Mesenchymal stem cell (in vitro differentiated cells and primary cell): Measurements from ENCODE around the gene ZNF10.

Experiments
- DNase-seq: peaks from one replicate; pipeline ENCODE4 v3.0.0-alpha.2; 2013
- H2AFZ ChIP-seq: one replicate; pipeline ENCODE4 v1.6.1; 2013; ENCODE audit warnings: low read depth, mild to moderate bottlenecking, control low read depth, inconsistent platforms, low read length, moderate library complexity
- H2AK5ac ChIP-seq: 2 replicates; pipeline ENCODE4 v1.6.1; 2013; ENCODE audit warnings: low read length, moderate library complexity, mild to moderate bottlenecking, inconsistent platforms; ENCODE audit not compliant: severe bottlenecking
- H2BK120ac ChIP-seq: one replicate; pipeline ENCODE4 v1.6.1; 2013; ENCODE audit warnings: low read depth, mild to moderate bottlenecking, inconsistent platforms, low read length, moderate library complexity
- H2BK12ac ChIP-seq, 2 experiments: one replicate each; pipeline ENCODE4 v1.6.1; 2013; ENCODE audit warnings: inconsistent platforms in 2 of 2, low read length in 2 of 2, mild to moderate bottlenecking in 2 of 2, moderate library complexity in 2 of 2, control low read depth in 1 of 2
- H2BK15ac ChIP-seq: one replicate; pipeline ENCODE4 v1.6.1; 2013; ENCODE audit warnings: mild to moderate bottlenecking, low read depth, inconsistent platforms; ENCODE audit not compliant: poor library complexity, severe bottlenecking
- H2BK5ac ChIP-seq: 2 replicates; pipeline ENCODE4 v1.6.1; 2013; ENCODE audit warnings: low read depth, mild to moderate bottlenecking, low read length, control low read depth, inconsistent platforms; ENCODE audit not compliant: poor library complexity, severe bottlenecking
- H3K14ac ChIP-seq, 2 experiments: one replicate each; pipeline ENCODE4 v1.6.1; 2013; ENCODE audit warnings: inconsistent platforms in 2 of 2, low read length in 2 of 2, control low read depth in 1 of 2, mild to moderate bottlenecking in 1 of 2, moderate library complexity in 1 of 2
- H3K18ac ChIP-seq, 2 experiments: one replicate each; pipeline ENCODE4 v1.6.1; 2013; ENCODE audit warnings: inconsistent platforms in 2 of 2, low read length in 2 of 2, control low read depth in 1 of 2, low read depth in 1 of 2, mild to moderate bottlenecking in 1 of 2
- H3K23ac ChIP-seq, 2 experiments: one replicate each; pipeline ENCODE4 v1.6.1; 2013; ENCODE audit warnings: inconsistent platforms in 2 of 2, low read length in 2 of 2, mild to moderate bottlenecking in 2 of 2, moderate library complexity in 2 of 2, control low read depth in 1 of 2
- H3K27ac ChIP-seq: 2 replicates; pipeline ENCODE4 v1.5.1; 2013; ENCODE audit warnings: mild to moderate bottlenecking, moderate library complexity, low read length, control low read depth, inconsistent platforms; ENCODE audit not compliant: poor library complexity, severe bottlenecking
- H3K27me3 ChIP-seq, 2 experiments: 2 replicates each; pipeline versions ENCODE4 v1.6.1 to v1.7.0; 2013; ENCODE audit warnings: low read length in 2 of 2, mild to moderate bottlenecking in 2 of 2, moderate library complexity in 2 of 2, control low read depth in 1 of 2, inconsistent platforms in 1 of 2; ENCODE audit not compliant: control insufficient read depth in 1 of 2, insufficient read depth in 1 of 2
- H3K36me3 ChIP-seq, 2 experiments: 2 replicates each; pipeline versions ENCODE4 v1.6.1 to v1.7.0; 2013; ENCODE audit warnings: low read length in 2 of 2, control low read depth in 1 of 2, inconsistent platforms in 1 of 2, low read depth in 1 of 2, mild to moderate bottlenecking in 1 of 2; ENCODE audit not compliant: insufficient read depth in 2 of 2, control insufficient read depth in 1 of 2
- H3K4ac ChIP-seq, 2 experiments: one replicate each; pipeline ENCODE4 v1.6.1; 2013; ENCODE audit warnings: inconsistent platforms in 2 of 2, low read length in 2 of 2, mild to moderate bottlenecking in 2 of 2, moderate library complexity in 2 of 2, control low read depth in 1 of 2, low read depth in 1 of 2
- H3K4me1 ChIP-seq: 2 replicates; pipeline ENCODE4 v1.6.1; 2013; ENCODE audit warnings: low read depth, low read length, control low read depth; ENCODE audit not compliant: control insufficient read depth, insufficient read depth
- H3K4me2 ChIP-seq: 2 replicates; pipeline ENCODE4 v1.6.1; 2013; ENCODE audit warnings: low read length, mild to moderate bottlenecking, inconsistent platforms; ENCODE audit not compliant: poor library complexity, severe bottlenecking
- H3K4me3 ChIP-seq, 2 experiments: 2 replicates each; pipeline versions ENCODE4 v1.5.1 to v1.7.0; 2013; ENCODE audit warnings: low read length in 2 of 2, mild to moderate bottlenecking in 2 of 2, control low read depth in 1 of 2, low read depth in 1 of 2; ENCODE audit not compliant: insufficient read depth in 1 of 2
- H3K79me1 ChIP-seq: replicated peaks from 2 replicates; pipeline ENCODE4 v1.6.1; 2013; ENCODE audit warnings: mild to moderate bottlenecking, control low read depth, low read length, inconsistent platforms; ENCODE audit not compliant: poor library complexity, severe bottlenecking
- H3K9ac ChIP-seq: 2 replicates; pipeline ENCODE4 v1.7.0; 2013; ENCODE audit warnings: mild to moderate bottlenecking, low read length, moderate library complexity
- H3K9me3 ChIP-seq: 2 replicates; pipeline ENCODE4 v1.7.0; 2013; ENCODE audit warnings: mild to moderate bottlenecking, low read length; ENCODE audit not compliant: control insufficient read depth
- H4K8ac ChIP-seq: one replicate; pipeline ENCODE4 v1.6.1; 2013; ENCODE audit warnings: inconsistent platforms, mild to moderate bottlenecking, low read length, moderate library complexity
- H4K91ac ChIP-seq: one replicate; pipeline ENCODE4 v1.6.1; 2013; ENCODE audit warnings: mild to moderate bottlenecking, low read length, inconsistent platforms
- WGBS: methylation state at CpG from one replicate; pipeline ENCODE4 v1.1.7; 2013; ENCODE audit warnings: mixed read lengths; 5-methylcytosine and 5-hydroxymethylcytosine counted together

ZNF10 gene

DNA sequence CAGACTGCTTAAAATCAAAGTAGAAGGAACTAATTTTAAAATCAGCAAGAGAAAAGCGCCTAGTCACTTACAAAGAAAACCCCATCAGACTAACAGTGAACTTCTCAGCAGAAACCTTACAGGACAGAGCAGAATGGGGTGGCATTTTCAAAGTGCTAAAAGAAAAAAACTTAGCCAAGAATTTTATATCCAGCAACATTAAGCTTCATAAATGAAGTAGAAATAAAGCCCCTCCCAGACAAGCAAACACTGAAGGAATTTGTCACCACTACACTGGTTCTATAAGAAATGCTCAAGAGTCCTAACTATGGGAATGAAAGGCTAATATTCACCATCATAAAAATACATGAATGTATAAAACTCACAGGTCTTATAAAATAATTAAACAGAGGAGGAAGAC, 44.5 kb downstream of the ZNF10 start:
- H2BK5ac ChIP-seq, result no peak overlapping the region
- H2BK15ac ChIP-seq, result no peak overlapping the region
- H3K9ac ChIP-seq, result no peak overlapping the region
- H2BK12ac ChIP-seq, result no peak overlapping the region
- H3K18ac ChIP-seq, result no peak overlapping the region
- H2AFZ ChIP-seq, result no peak overlapping the region
- no peak overlapping the region for H3K4ac ChIP-seq
- H3K4me2 ChIP-seq, result no peak overlapping the region
- DNase-seq, result no peak
- no peaks in the 10 kb centered on the region for H3K4me1 ChIP-seq
- peaks cover 80% of the 10 kb centered on the region for H3K9me3 ChIP-seq
- no peaks in the 10 kb centered on the region for H3K79me1 ChIP-seq
- H3K36me3 ChIP-seq, result no peaks in the 10 kb centered on the region
- H3K27me3 ChIP-seq, result no peaks in the 10 kb centered on the region
- H3K23ac ChIP-seq, result no peak overlapping the region
- H3K27ac ChIP-seq, result no peak overlapping the region
- H4K8ac ChIP-seq, result no peak overlapping the region
- H3K14ac ChIP-seq, result no peak overlapping the region
- 71% methylated on average over 1 of the region's 1 CpG for WGBS
- H3K4me3 ChIP-seq, result no peak overlapping the region
- H4K91ac ChIP-seq, result no peak overlapping the region
- no peak overlapping the region for H2BK120ac ChIP-seq
- H2AK5ac ChIP-seq, result no peak overlapping the region

DNA sequence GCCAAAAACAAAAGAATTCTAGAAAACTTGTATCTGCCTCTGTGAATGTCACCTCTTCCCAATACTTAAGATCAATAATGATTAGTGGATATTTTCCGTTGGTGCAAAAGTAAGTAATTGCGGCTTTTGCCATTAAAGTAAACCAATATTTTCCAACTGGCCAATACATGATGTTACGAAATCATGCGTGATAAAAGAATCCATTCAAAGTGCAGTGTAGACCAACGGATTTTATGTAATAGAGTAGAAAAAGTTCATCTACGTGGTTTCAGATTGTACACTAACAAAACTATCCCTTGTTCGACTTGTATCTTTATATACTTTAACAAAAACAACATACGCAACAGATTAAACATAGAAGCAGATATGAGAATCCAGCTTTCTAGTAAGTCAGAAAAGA, 50.2 kb downstream of the ZNF10 start:
- no peak overlapping the region for H3K14ac ChIP-seq
- peak overlapping the region in 1 of 2 experiments; percentile 100 for H3K4me3 ChIP-seq
- H4K91ac ChIP-seq, result no peak overlapping the region
- no peak for DNase-seq
- H3K4ac ChIP-seq, result no peak overlapping the region
- no peak overlapping the region for H3K23ac ChIP-seq
- H3K79me1 ChIP-seq, result peaks cover 30% of the 10 kb centered on the region
- peaks cover 74% of the 10 kb centered on the region for H3K9me3 ChIP-seq
- H3K9ac ChIP-seq, result no peak overlapping the region
- no peak overlapping the region for H2AK5ac ChIP-seq
- no peak overlapping the region for H2AFZ ChIP-seq
- H3K18ac ChIP-seq, result no peak overlapping the region
- no peaks in the 10 kb centered on the region for H3K4me1 ChIP-seq
- H4K8ac ChIP-seq, result no peak overlapping the region
- no peak overlapping the region for H2BK5ac ChIP-seq
- 98% methylated on average over 5 of the region's 8 CpGs for WGBS
- H2BK15ac ChIP-seq, result no peak overlapping the region
- H3K27me3 ChIP-seq, result no peaks in the 10 kb centered on the region
- no peak overlapping the region for H3K4me2 ChIP-seq
- H3K36me3 ChIP-seq, result peaks cover 27 to 33% of the 10 kb centered on the region in 2 experiments
- H2BK12ac ChIP-seq, result no peak overlapping the region
- H3K27ac ChIP-seq, result no peak overlapping the region
- no peak overlapping the region for H2BK120ac ChIP-seq

DNA sequence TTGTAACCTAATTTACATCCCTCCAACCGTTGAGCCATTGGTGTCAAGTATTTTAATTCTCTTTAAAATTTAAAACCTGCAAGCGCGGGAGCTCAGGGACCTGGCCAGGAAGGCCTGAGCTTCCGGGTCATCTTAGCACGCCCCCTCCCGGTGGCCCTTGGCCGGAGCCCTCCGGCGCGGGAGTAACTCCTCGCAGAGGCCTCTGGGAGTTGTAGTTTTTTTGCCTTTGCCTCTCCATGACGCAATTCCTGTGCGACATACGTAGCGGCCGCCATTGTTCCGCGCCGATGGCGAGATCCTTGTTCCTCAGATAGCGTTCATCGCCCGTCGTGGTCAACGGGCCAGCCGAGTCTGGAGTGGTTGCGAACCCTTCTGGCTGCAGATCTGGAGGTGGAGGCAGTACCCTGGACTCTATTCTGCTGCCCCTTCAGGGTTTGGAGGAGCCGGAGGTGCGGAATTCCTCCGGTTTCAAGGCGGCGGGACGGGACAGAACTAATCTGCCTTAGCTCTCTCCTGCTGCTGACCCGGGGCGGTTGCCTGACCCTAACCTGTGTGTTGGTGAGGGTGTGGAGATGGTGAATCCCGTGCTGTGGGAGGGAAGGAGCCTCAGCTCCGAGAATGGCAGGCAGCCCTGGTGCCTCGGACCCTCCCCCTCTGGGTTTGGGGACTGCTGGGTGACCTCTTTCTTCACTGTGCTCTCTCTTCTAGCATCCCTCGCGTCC, 51.0 kb downstream of the ZNF10 start, which contains the start of gene ZNF268:
Gene ZNF268 (plus strand): TSS at position 258 of the 722 bp plus-strand sequence. CDS start 503 bp downstream, outside the sequence.
- Histone ChIP-seq H3K23ac (no peak within 1 kb of the TSS), H3K4ac (peak within 1 kb of the TSS; percentile 8 to 80), H3K79me1 (peaks cover 34% of the 10 kb centered on the region), H2BK120ac (peak within 1 kb of the TSS; percentile 35), H4K91ac (peak within 1 kb of the TSS; percentile 81), H3K4me1 (no peaks in the 10 kb centered on the region), H3K14ac (no peak within 1 kb of the TSS), H2BK15ac (no peak within 1 kb of the TSS), H4K8ac (peak within 1 kb of the TSS; percentile 87), H3K4me2 (peak within 1 kb of the TSS; percentile 55), H3K9ac (peak within 1 kb of the TSS; percentile 95), H3K18ac (peak within 1 kb of the TSS; percentile 56 to 88), H3K9me3 (peaks cover 74% of the 10 kb centered on the region), H2BK5ac (no peak within 1 kb of the TSS), H3K4me3 (peak within 1 kb of the TSS; percentile 89 to 100), H2AFZ (peak within 1 kb of the TSS; percentile 33), H3K27me3 (no peaks in the 10 kb centered on the region), H3K27ac (peak within 1 kb of the TSS; percentile 23), H3K36me3 (peaks cover 33 to 40% of the 10 kb centered on the region in 2 experiments), H2AK5ac (no peak within 1 kb of the TSS), H2BK12ac (no peak within 1 kb of the TSS)
- under 1% methylated on average over 39 of the region's 40 CpGs for WGBS
- peak; percentile 92 for DNase-seq

DNA sequence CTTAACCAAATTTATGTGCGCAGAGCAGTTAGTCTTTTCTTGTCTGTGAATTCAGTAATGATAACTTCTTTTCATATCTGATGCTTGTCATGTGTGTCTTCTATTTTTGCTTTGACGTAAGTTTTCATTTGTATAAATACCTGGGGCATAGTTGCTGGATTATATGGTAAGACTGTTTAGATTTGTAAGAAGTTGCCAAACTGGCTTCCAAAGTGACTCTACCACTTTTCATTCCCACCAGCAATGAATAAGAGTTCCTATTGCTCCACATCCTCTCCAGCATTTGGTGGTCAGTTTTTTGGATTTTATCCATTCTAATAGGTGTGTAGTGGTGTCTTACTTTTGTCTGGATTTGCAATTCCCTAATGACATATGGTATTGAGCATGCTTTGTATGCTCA, 59.7 kb downstream of the ZNF10 start:
- Histone ChIP-seq H4K91ac (no peak overlapping the region), H2BK15ac (no peak overlapping the region), H3K18ac (no peak overlapping the region), H3K23ac (no peak overlapping the region), H3K4me1 (no peaks in the 10 kb centered on the region), H2BK5ac (no peak overlapping the region), H3K79me1 (peaks cover 30% of the 10 kb centered on the region), H3K27me3 (no peaks in the 10 kb centered on the region), H3K4me2 (no peak overlapping the region), H3K4me3 (peak overlapping the region in 1 of 2 experiments; percentile 25), H4K8ac (no peak overlapping the region), H3K4ac (no peak overlapping the region), H3K36me3 (peaks cover 76 to 100% of the 10 kb centered on the region in 2 experiments), H3K14ac (no peak overlapping the region), H2BK120ac (no peak overlapping the region), H2BK12ac (no peak overlapping the region), H3K9ac (no peak overlapping the region), H2AFZ (no peak overlapping the region), H3K9me3 (peaks cover 100% of the 10 kb centered on the region), H2AK5ac (no peak overlapping the region), H3K27ac (no peak overlapping the region)
- no peak for DNase-seq
- 100% methylated on average over 1 of the region's 2 CpGs for WGBS
